Fibroblast of skin of left quadriceps (primary cell): ENCODE measurements around the gene AHR.
A peak's percentile ranks its signal among the peaks of the same experiment; 100 is the strongest.
"Not testable (repeated sequence)": the region's sequence is repeated elsewhere in the genome, so short reads cannot be mapped to it uniquely, and the experiment has no call there.

ENCODE experiments used
- DNase-seq, 2 experiments: peaks; one replicate each; pipeline ENCODE4 v3.0.0-alpha.2; 2013; ENCODE audit warnings: low read depth in 2 of 2

Gene AHR

DNA sequence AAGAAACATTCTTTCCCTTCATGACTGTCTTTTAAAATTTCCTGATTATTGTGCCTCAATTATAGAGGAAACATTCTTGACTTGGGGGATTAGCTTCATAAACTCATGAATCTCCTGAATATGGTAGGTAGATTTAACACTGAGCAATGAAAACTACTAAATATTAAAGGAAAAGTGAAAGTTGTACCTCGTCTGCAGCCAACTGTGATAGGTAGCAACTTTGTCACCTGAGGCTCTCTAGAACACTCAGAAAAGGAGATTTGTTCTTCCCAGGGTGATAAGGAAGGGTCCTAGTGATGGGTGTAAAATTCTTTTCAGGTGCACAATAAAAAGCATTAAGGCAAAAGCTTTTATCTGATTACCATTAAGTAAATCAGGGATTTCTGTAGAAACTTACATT is 78.1 kb downstream of the AHR start:
- DNase-seq, result no peak

- DNase-seq, result peak; percentile 72 to 75
Measured at GRCh38 chr7:17380736-17381662, 82.5 kb downstream of the AHR start.

DNA sequence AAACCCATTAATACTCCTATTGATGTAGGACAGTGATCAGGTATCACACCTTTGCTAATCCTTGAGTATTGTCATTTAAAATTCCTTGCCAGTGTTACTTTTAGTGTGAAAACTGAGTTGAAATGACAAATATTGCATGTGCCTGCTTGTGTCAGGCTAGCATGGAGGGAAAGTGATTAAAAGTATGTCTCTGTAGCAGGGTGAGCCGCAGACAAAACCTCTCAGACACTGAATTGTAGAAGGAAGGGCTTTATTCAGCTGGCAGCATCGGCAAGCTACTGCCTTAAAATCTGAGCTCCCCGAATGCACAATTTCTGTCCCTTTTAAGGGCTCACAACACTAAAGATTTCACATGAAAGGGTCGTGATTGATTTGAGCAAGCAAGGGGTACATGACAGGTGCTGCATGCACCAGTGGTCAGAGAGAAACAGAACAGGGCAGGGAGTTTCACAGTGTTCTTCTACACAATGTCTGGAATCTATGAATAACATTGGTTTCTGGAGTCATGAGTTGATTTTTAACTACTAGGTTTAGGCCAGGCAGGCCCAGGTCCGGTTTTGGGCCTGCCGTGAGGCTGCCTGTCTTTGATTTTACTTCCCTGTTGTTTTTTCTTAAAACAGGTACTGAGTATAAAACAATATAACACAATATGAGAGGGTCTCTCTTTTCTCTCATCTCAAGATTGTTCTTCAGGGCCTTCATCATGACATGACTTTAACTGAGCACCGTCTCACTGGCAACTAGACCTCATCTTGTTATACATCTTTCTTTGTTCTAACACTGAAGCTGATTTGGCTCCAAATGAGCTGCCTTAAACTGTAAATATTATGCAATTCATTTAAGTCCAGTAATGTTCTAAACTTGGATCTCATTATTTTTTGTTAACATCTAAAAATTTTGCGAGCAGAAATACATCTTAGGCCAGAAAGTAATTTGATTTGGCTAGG is 84.2 kb downstream of the AHR start:
- not testable (repeated sequence) for DNase-seq

- DNase-seq, result no peak
Measured at GRCh38 chr7:17384400-17384799, 85.9 kb downstream of the AHR start.

GRCh38 chr7:17385612-17386011 is 87.2 kb downstream of the AHR start:
- DNase-seq, result no peak

DNA sequence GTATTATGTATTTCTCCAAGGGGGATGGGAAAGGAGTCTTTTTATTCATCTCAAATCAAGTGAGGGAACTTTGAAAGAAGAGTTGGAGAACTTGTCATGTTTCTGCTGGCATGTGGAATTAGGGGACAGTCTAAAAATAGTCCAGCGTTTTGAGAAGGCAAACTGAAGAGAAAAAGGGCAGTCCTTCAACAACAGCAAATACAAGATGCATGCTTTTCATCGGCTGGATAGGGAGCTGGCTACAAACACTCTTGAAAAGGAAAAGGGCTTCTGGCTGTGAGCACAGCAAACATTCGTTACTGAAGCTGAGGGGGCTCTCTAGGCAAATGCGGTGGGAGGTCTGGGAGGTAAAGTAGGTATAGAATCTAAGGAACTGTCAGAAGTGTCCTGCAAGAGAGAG is 91.9 kb downstream of the AHR start:
- no peak for DNase-seq

DNA sequence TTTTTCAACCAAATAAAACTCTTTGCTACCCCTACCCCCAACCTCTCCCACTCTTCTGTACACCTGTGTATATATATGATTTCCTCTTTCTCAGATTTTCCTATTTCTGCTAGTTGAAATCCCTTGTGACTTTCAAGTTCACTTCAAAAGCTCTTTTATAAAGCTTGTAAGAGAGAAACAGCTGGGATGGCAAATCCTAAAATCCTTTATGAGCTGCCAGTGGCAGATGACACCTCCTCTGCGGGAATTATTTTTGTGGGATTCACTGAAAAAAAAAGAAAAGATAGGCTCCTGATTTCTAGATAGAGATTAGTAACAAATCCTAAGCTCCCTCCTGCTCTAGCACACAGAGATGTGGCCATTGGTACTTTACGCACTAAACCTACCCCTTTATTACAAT is 92.9 kb downstream of the AHR start:
- DNase-seq, result no peak

GRCh38 chr7:17392846-17393245 is 94.4 kb downstream of the AHR start:
- DNase-seq, result peak; percentile 83 to 86

DNA sequence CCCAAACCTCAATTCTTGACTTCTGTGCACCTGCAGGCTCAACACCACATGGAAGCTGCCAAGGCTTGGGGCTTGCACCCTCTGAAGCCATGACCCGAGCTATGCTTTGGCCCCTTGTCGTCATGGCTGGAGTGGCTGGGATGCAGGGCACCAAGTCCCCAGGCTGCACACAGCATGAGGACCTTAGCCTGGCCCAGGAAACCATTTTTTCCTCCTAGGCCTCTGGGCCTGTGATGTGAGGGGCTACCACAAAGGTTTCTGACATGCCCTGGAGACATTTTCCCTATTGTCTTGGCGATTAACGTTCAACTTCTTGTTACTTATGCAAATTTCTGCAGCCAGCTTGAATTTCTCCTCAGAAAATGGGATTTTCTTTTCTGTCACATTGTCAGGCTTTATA is 96.1 kb downstream of the AHR start:
- not testable (repeated sequence) for DNase-seq
